ENCODE results near the gene KMO.

KMO gene

GRCh38 chr1:241536304-241536703 lies 4.1 kb downstream of the KMO start:
- no peak for TF ChIP-seq CTCF (IDR thresholded peaks at IDR 0.05)
- Histone ChIP-seq H3K4me3 (no peak overlapping the region), H3K27ac (no peak overlapping the region)
- DNase-seq (ENCODE audit: low spot score) = no peak

DNA sequence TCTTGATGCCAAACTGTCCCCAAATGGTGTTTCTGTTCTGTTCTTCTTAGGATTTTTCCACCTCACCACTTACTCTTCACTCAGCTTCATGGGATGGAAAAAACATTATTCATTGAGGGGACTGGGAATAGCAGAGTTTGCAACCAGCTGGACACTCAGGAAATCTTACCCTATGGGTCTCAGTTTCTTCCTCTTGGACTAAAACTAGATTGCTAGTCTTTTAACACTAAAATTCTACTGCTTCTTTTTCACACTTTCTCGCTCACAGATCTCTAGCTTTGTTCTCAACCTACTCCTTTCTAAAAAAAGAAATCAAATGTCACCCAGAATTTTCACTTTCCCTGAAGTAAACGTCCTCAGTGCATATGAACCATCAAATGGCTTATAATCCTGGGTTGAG lies 4.8 kb downstream of the KMO start:
- TF ChIP-seq CTCF (IDR thresholded peaks at IDR 0.05) = no peak
- no peak overlapping the region for H3K4me3 ChIP-seq
- no peak overlapping the region for H3K27ac ChIP-seq
- DNase-seq (ENCODE audit: low spot score) = no peak

DNA sequence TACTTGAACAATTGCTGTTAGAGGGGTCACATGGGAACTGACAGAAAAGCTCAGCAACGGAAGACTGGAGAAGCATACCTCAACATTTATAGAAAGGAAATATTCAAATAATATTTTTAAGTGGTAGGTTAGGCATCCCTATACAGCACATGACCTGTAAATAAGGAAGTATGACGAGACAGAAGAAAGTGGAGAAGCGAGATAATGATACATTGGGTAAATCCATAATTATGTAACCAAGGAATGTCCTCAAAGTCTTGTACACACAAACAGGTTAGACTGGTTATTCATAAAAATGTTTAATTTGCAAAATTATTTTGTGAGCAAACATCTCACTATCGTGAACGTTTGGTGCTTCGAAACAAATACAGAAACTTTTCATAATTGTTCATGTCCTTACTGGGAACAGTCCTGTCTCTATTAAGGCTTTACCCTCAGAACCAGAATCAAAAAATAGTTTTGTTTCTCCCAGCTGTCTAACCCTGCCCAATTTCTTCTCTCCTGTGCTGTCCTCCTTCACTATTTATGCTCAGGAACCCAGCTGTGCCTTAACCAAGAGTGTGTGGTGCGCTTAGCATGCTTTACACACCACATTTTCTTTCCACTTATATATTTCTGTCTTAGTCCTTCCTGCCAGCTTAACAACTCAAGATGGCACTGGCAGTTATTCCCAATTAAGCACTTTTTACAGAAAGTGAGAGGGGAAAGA lies 10.2 kb downstream of the KMO start:
- no peak for DNase-seq (ENCODE audit: low spot score)
- no peak for TF ChIP-seq CTCF (IDR thresholded peaks at IDR 0.05)
- H3K27ac ChIP-seq = no peak overlapping the region

GRCh38 chr1:241548008-241548407 lies 15.8 kb downstream of the KMO start:
- H3K27ac ChIP-seq = no peak overlapping the region
- no peak for DNase-seq (ENCODE audit: low spot score)
- no peak overlapping the region for H3K4me3 ChIP-seq
- no peak for TF ChIP-seq CTCF (IDR thresholded peaks at IDR 0.05)

More for the DNA sequence above, 10.2 kb downstream of the KMO start:
- no peak overlapping the region for H3K4me3 ChIP-seq

DNA sequence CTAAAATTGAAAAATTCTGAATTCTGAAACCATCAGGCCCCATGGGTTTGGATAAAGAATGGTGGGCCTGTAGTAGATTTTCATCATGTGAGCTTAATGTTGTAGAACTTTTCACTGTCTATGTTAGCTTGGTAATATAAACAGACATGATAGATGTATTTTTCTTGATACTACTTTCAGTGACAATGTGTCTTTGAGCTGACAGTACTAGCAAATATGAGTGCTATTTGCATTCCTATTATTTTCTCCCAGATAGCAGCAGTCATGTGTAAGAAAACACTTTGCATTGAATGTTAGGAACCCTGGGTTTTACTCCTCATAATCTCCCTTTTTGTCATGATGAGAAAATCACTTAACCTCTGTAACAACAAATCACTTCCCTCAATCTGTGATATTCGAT lies 18.1 kb downstream of the KMO start:
- no peak overlapping the region for H3K4me3 ChIP-seq
- no peak overlapping the region for H3K27ac ChIP-seq
- no peak for TF ChIP-seq CTCF (IDR thresholded peaks at IDR 0.05)
- DNase-seq (ENCODE audit: low spot score) = no peak

- no peak for TF ChIP-seq CTCF (IDR thresholded peaks at IDR 0.05)
- Histone ChIP-seq H3K27ac (peak overlapping the region in 1 of 2 donors; percentile 56), H3K4me3 (peak overlapping the region; percentile 48)
- DNase-seq (ENCODE audit: low spot score) = no peak
These were observed 19.8 kb downstream of the KMO start for GRCh38 chr1:241551759-241552638.
